H1 (cell line): ENCODE results near the gene AMN1.
"Not testable (repeated sequence)": the region's sequence is repeated elsewhere in the genome, so short reads cannot be mapped to it uniquely, and the experiment has no call there.

Source experiments
- EGR1 ChIP-seq: IDR thresholded peaks from 2 replicates; pipeline ENCODE4 v1.6.1; 2011; ENCODE audit warnings: low read depth, low read length, borderline replicate concordance
- EP300 ChIP-seq, 2 experiments: IDR thresholded peaks; 1 replicate in 1 of 2; 2 replicates in 1 of 2; pipeline ENCODE4 v1.6.1; 2011 to 2012; ENCODE audit warnings: low read depth in 2 of 2, low read length in 2 of 2, mild to moderate bottlenecking in 2 of 2, borderline replicate concordance in 1 of 2, inconsistent platforms in 1 of 2, moderate library complexity in 1 of 2
- FOSL1 ChIP-seq: IDR thresholded peaks from 2 replicates; pipeline ENCODE4 v1.6.1; 2011; ENCODE audit warnings: mild to moderate bottlenecking, low read depth, low read length, moderate library complexity; ENCODE audit not compliant: insufficient read depth
- POLR2A ChIP-seq, 2 experiments: IDR thresholded peaks; 1 replicate in 1 of 2; 2 replicates in 1 of 2; pipeline ENCODE4 v1.6.1; 2011; ENCODE audit warnings: low read depth in 2 of 2, low read length in 2 of 2, mild to moderate bottlenecking in 2 of 2; ENCODE audit errors: control extremely low read depth in 1 of 2
- POLR2AphosphoS5 ChIP-seq: IDR thresholded peaks from 2 replicates; pipeline ENCODE4 v1.6.1; 2011; ENCODE audit warnings: low read depth, low read length
- SUZ12 ChIP-seq: fragments of 200-600 bp; sonication (generic); IDR thresholded peaks from 2 replicates; pipeline ENCODE4 v1.6.1; 2012; ENCODE audit warnings: mild to moderate bottlenecking, inconsistent platforms, low read length, moderate library complexity, mixed read lengths
- TCF12 ChIP-seq: IDR thresholded peaks from 2 replicates; pipeline ENCODE4 v1.6.1; 2011; ENCODE audit warnings: low read depth, mild to moderate bottlenecking, low read length
- TEAD4 ChIP-seq: IDR thresholded peaks from 2 replicates; pipeline ENCODE4 v1.6.1; 2012; ENCODE audit warnings: low read depth, low read length, inconsistent platforms, mixed read lengths
- TF ChIP-seq, protein P1 (sequence below), 3 experiments: IDR thresholded peaks; 1 replicate in 2 of 3; 2 replicates in 1 of 3; pipeline versions ENCODE4 v1.5.1 to v1.6.1; 2011; ENCODE audit warnings: low read length in 3 of 3, mild to moderate bottlenecking in 3 of 3, inconsistent platforms in 2 of 3, low read depth in 1 of 3, moderate library complexity in 1 of 3; ENCODE audit not compliant: insufficient read depth in 1 of 3; ENCODE audit errors: control extremely low read depth in 1 of 3

DNA sequence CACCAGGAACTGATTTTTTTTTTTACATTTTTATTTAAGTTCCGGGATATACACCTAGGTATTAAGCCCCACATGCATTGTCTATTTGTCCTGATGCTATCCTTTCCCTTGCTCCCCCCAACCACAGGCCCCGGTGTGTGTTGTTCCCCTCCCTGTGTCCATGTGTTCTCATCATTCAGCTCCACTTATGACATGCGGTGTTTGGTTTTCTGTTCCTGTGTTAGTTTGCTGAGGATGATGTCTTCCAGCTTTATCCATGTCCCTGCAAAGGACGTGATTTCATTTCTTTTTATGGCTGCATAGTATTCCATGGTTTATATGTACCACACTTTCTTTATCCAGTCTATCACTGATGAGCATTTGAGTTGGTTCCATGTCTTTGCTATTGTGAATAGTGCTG is 11.8 kb downstream of the AMN1 start:
- not testable (repeated sequence) for TF ChIP-seq POLR2AphosphoS5; EP300 (IDR thresholded peaks at IDR 0.05; ENCODE audit: borderline replicate concordance in 1 of 2, low read depth in 2 of 2, low read length in 2 of 2); POLR2A (IDR thresholded peaks at IDR 0.05; ENCODE audit: control extremely low read depth in 1 of 2, low read depth in 2 of 2, low read length in 2 of 2); TEAD4; TCF12; SUZ12; FOSL1; EGR1
- TF ChIP-seq, protein P1, sequence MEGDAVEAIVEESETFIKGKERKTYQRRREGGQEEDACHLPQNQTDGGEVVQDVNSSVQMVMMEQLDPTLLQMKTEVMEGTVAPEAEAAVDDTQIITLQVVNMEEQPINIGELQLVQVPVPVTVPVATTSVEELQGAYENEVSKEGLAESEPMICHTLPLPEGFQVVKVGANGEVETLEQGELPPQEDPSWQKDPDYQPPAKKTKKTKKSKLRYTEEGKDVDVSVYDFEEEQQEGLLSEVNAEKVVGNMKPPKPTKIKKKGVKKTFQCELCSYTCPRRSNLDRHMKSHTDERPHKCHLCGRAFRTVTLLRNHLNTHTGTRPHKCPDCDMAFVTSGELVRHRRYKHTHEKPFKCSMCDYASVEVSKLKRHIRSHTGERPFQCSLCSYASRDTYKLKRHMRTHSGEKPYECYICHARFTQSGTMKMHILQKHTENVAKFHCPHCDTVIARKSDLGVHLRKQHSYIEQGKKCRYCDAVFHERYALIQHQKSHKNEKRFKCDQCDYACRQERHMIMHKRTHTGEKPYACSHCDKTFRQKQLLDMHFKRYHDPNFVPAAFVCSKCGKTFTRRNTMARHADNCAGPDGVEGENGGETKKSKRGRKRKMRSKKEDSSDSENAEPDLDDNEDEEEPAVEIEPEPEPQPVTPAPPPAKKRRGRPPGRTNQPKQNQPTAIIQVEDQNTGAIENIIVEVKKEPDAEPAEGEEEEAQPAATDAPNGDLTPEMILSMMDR (IDR thresholded peaks at IDR 0.05; ENCODE audit: control extremely low read depth in 1 of 3, insufficient read depth in 1 of 3, low read depth in 1 of 3, low read length in 3 of 3), result not testable (repeated sequence)
